Stimulated activated CD4-positive, alpha-beta T cell treated with anti-CD3 and anti-CD28 coated beads, Interleukin-1b, Interleukin-23, amount 100 ng/mL, for 24 hours (primary cell): ENCODE results near the gene CYBRD1.

Experiments used
- DNase-seq, 4 experiments: peaks; one replicate each; pipeline ENCODE4 v3.0.0-alpha.2; 2020; ENCODE audit warnings: low read depth in 4 of 4, low spot score in 1 of 4

Gene CYBRD1

DNA sequence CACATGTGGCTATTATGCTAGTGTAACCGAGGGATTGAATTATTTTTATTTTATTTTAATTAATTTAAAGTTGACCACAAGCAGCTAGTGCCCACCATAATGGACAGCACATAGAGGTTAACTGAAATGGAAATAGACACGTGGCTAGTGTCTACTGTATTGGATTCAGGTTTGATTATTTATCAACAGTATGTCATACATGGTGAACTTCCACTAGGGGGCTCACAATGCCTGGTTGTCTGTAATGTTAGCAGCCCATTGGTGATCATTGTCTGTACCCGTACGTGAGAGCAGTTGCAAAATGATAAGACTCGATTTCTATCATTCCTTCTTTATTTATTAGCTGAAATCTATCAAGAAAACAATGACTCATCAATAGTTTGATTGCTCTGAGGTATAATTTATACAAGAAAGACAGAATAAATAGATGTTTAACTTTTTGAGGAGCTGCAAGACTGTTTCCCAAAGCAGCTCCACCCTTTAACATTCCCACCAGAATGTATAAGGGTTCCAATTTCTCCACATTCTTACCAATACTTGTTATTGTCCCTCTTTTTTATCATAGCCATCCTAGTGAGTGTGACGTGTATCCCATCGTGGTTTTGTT is 76.5 kb downstream of the CYBRD1 start:
- peak; percentile 6 to 21 (median 8) for DNase-seq

DNA sequence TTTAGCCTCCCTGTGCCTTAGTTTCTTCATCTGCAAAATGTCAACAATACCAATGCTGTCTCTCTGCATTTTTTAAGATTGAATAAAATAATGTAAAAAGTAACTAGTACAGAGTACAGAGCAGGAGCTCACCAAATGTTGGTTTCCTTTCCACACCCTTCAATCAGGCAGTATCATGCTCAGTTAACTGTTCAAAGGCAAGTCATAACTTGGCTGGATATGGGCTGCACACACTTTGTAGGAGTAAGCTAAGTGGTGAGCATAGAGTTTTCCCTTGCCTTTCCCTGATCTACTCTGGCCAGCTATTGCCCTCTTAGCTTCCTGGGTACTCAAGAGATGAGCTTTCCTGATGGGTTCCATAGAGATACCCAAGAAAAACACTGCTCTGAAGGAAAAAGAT is 77.9 kb downstream of the CYBRD1 start:
- no peak for DNase-seq

DNA sequence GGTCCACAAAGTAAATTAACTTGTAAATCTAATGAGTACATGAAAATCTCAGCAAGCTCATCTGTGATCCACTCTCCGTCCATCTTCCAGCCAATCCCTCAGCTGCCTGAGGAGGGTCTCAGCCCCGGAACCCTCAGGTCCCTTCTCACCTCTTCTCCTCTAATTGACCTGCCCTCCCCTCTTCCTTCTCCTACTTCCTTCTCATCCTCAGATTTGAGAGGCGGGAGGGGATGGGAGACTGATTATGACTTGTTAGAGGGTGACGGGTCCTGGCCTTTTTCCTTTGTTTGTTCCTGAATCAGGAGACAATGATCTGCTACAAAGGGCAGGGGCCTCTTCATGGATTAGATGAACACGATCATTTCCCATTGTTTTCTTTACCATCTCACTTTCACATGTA is 80.1 kb downstream of the CYBRD1 start:
- DNase-seq = no peak
